Transverse colon (tissue), 3 donors: Measurements from ENCODE around the gene CYTH2.

Source experiments
- EP300 ChIP-seq: sonication (generic); formaldehyde crosslinking; IDR thresholded peaks from one replicate; pipeline ENCODE4 v1.6.1; 2017; ENCODE audit warnings: antibody characterized with exemption, low read depth
- POLR2A ChIP-seq: fragments of 450-650 bp; IDR thresholded peaks from one replicate; pipeline ENCODE4 v1.6.1; 2016; ENCODE audit warnings: antibody characterized with exemption, mild to moderate bottlenecking, moderate library complexity
- TF ChIP-seq, protein P1 (sequence below), 5 experiments: fragments of 200-600 bp in 3 of 5; fragments of 450-650 bp in 2 of 5; sonication (generic) in 3 of 5; IDR thresholded peaks; 1 replicate in 2 of 5; 2 replicates in 3 of 5; pipeline ENCODE4 v1.5.1; 2016 to 2017; ENCODE audit warnings: antibody characterized with exemption in 5 of 5, inconsistent platforms in 3 of 5, mild to moderate bottlenecking in 2 of 5, moderate library complexity in 1 of 5

DNA sequence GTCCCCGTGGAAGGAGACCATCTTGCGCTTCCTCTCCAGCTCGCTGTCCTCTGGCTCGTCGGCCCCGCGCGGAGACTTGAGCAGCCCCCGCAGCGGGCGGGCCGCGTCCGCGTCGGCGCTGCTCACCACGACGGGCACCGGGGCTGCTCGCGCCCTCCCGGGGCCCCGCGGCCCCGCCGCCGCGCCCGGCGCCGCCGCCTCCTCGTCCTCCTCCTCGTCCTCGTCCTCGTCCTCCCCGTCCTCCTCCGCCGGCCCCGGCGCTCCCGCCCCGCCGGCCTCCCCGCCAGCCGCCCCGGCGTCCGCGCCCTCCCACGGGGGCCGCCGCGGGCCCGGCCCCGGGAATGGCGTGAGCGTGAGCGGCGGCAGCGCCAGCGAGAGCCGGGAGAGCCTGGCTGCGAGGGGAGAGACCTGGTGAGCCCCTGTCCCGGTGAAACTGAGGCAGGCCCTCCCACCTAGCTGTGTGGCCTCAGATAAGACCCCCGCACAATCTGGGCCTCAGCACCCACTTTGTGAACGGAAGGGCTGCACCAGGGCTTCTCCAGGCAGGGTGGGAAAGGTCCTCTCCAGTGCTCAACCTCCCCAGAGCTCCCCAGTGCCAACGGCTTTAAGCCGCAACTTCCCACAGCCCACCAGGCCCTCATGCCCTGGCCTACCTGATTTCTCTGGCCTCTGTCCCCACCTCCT lies 24.7 kb downstream of the CYTH2 start:
- TF ChIP-seq, protein P1, sequence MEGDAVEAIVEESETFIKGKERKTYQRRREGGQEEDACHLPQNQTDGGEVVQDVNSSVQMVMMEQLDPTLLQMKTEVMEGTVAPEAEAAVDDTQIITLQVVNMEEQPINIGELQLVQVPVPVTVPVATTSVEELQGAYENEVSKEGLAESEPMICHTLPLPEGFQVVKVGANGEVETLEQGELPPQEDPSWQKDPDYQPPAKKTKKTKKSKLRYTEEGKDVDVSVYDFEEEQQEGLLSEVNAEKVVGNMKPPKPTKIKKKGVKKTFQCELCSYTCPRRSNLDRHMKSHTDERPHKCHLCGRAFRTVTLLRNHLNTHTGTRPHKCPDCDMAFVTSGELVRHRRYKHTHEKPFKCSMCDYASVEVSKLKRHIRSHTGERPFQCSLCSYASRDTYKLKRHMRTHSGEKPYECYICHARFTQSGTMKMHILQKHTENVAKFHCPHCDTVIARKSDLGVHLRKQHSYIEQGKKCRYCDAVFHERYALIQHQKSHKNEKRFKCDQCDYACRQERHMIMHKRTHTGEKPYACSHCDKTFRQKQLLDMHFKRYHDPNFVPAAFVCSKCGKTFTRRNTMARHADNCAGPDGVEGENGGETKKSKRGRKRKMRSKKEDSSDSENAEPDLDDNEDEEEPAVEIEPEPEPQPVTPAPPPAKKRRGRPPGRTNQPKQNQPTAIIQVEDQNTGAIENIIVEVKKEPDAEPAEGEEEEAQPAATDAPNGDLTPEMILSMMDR (IDR thresholded peaks at IDR 0.05): no peak
- no peak for TF ChIP-seq POLR2A
- no peak for TF ChIP-seq EP300
